Measurements from ENCODE around the gene VPS39.

VPS39 gene

GRCh38 chr15:42121682-42122081 lies 86.4 kb downstream of the VPS39 start:
- FAIRE-seq (no peak), DNase-seq (ENCODE audit: insufficient read length, low spot score) (no peak)
- no peak for TF ChIP-seq POU2F2 (IDR thresholded peaks at IDR 0.05; ENCODE audit: low read depth, low read length)
- no peak for TF ChIP-seq PAX5 (IDR thresholded peaks at IDR 0.05; ENCODE audit: insufficient read depth, low read length, severe bottlenecking)
- no peak for TF ChIP-seq POLR2AphosphoS5 (IDR thresholded peaks at IDR 0.05; ENCODE audit: low read depth, low read length)
- TF ChIP-seq SPI1 (IDR thresholded peaks at IDR 0.05; ENCODE audit: low read depth, low read length), result no peak
- no peak for TF ChIP-seq TAF1 (IDR thresholded peaks at IDR 0.05; ENCODE audit: low read depth, low read length)
- TF ChIP-seq POLR2A (IDR thresholded peaks at IDR 0.05; ENCODE audit: low read depth, low read length), result no peak

GRCh38 chr15:42121021-42121420 lies 87.1 kb downstream of the VPS39 start:
- FAIRE-seq, result no peak
- TF ChIP-seq TAF1 (IDR thresholded peaks at IDR 0.05; ENCODE audit: low read depth, low read length) (no peak), POLR2AphosphoS5 (IDR thresholded peaks at IDR 0.05; ENCODE audit: low read depth, low read length) (no peak), POU2F2 (IDR thresholded peaks at IDR 0.05; ENCODE audit: low read depth, low read length) (no peak), PAX5 (IDR thresholded peaks at IDR 0.05; ENCODE audit: insufficient read depth, low read length, severe bottlenecking) (no peak), POLR2A (IDR thresholded peaks at IDR 0.05; ENCODE audit: low read depth, low read length) (no peak), SPI1 (IDR thresholded peaks at IDR 0.05; ENCODE audit: low read depth, low read length) (no peak)
- no peak for DNase-seq (ENCODE audit: insufficient read length, low spot score)

GRCh38 chr15:42120285-42120684 lies 87.8 kb downstream of the VPS39 start:
- FAIRE-seq, result no peak
- TF ChIP-seq POU2F2 (IDR thresholded peaks at IDR 0.05; ENCODE audit: low read depth, low read length) (no peak), SPI1 (IDR thresholded peaks at IDR 0.05; ENCODE audit: low read depth, low read length) (no peak), TAF1 (IDR thresholded peaks at IDR 0.05; ENCODE audit: low read depth, low read length) (no peak), PAX5 (IDR thresholded peaks at IDR 0.05; ENCODE audit: insufficient read depth, low read length, severe bottlenecking) (no peak), POLR2A (IDR thresholded peaks at IDR 0.05; ENCODE audit: low read depth, low read length) (no peak), POLR2AphosphoS5 (IDR thresholded peaks at IDR 0.05; ENCODE audit: low read depth, low read length) (no peak)
- no peak for DNase-seq (ENCODE audit: insufficient read length, low spot score)

- TF ChIP-seq POLR2AphosphoS5 (IDR thresholded peaks at IDR 0.05; ENCODE audit: low read depth, low read length) (no peak), POU2F2 (IDR thresholded peaks at IDR 0.05; ENCODE audit: low read depth, low read length) (no peak), PAX5 (IDR thresholded peaks at IDR 0.05; ENCODE audit: insufficient read depth, low read length, severe bottlenecking) (no peak), TAF1 (IDR thresholded peaks at IDR 0.05; ENCODE audit: low read depth, low read length) (no peak), POLR2A (IDR thresholded peaks at IDR 0.05; ENCODE audit: low read depth, low read length) (no peak), SPI1 (IDR thresholded peaks at IDR 0.05; ENCODE audit: low read depth, low read length) (no peak)
- FAIRE-seq (no peak), DNase-seq (ENCODE audit: insufficient read length, low spot score) (no peak)
Measured at GRCh38 chr15:42119446-42119760, 88.7 kb downstream of the VPS39 start.

GRCh38 chr15:42118650-42119445 lies 89.3 kb downstream of the VPS39 start:
- DNase-seq (ENCODE audit: insufficient read length, low spot score) (no peak), FAIRE-seq (no peak)
- TF ChIP-seq POU2F2 (IDR thresholded peaks at IDR 0.05; ENCODE audit: low read depth, low read length), result no peak
- no peak for TF ChIP-seq PAX5 (IDR thresholded peaks at IDR 0.05; ENCODE audit: insufficient read depth, low read length, severe bottlenecking)
- TF ChIP-seq TAF1 (IDR thresholded peaks at IDR 0.05; ENCODE audit: low read depth, low read length), result no peak
- TF ChIP-seq POLR2AphosphoS5 (IDR thresholded peaks at IDR 0.05; ENCODE audit: low read depth, low read length), result no peak
- no peak for TF ChIP-seq SPI1 (IDR thresholded peaks at IDR 0.05; ENCODE audit: low read depth, low read length)
- no peak for TF ChIP-seq POLR2A (IDR thresholded peaks at IDR 0.05; ENCODE audit: low read depth, low read length)

GRCh38 chr15:42111924-42112323 lies 96.2 kb downstream of the VPS39 start:
- FAIRE-seq (no peak), DNase-seq (ENCODE audit: insufficient read length, low spot score) (no peak)
- TF ChIP-seq PAX5 (IDR thresholded peaks at IDR 0.05; ENCODE audit: insufficient read depth, low read length, severe bottlenecking) (no peak), TAF1 (IDR thresholded peaks at IDR 0.05; ENCODE audit: low read depth, low read length) (no peak), POU2F2 (IDR thresholded peaks at IDR 0.05; ENCODE audit: low read depth, low read length) (no peak), SPI1 (IDR thresholded peaks at IDR 0.05; ENCODE audit: low read depth, low read length) (no peak)

GRCh38 chr15:42110367-42110766 lies 97.7 kb downstream of the VPS39 start:
- FAIRE-seq, result no peak
- no peak for TF ChIP-seq PAX5 (IDR thresholded peaks at IDR 0.05; ENCODE audit: insufficient read depth, low read length, severe bottlenecking)
- no peak for TF ChIP-seq SPI1 (IDR thresholded peaks at IDR 0.05; ENCODE audit: low read depth, low read length)
- no peak for TF ChIP-seq POU2F2 (IDR thresholded peaks at IDR 0.05; ENCODE audit: low read depth, low read length)
- no peak for TF ChIP-seq POLR2AphosphoS5 (IDR thresholded peaks at IDR 0.05; ENCODE audit: low read depth, low read length)
- TF ChIP-seq TAF1 (IDR thresholded peaks at IDR 0.05; ENCODE audit: low read depth, low read length), result no peak
- no peak for TF ChIP-seq POLR2A (IDR thresholded peaks at IDR 0.05; ENCODE audit: low read depth, low read length)
- no peak for DNase-seq (ENCODE audit: insufficient read length, low spot score)

GRCh38 chr15:42108806-42109205 lies 99.3 kb downstream of the VPS39 start:
- DNase-seq (ENCODE audit: insufficient read length, low spot score) (no peak), FAIRE-seq (no peak)

More at GRCh38 chr15:42108806-42109205, 99.3 kb downstream of the VPS39 start:
- TF ChIP-seq POU2F2 (IDR thresholded peaks at IDR 0.05; ENCODE audit: low read depth, low read length) (no peak), POLR2AphosphoS5 (IDR thresholded peaks at IDR 0.05; ENCODE audit: low read depth, low read length) (no peak), TAF1 (IDR thresholded peaks at IDR 0.05; ENCODE audit: low read depth, low read length) (no peak), PAX5 (IDR thresholded peaks at IDR 0.05; ENCODE audit: insufficient read depth, low read length, severe bottlenecking) (no peak), POLR2A (IDR thresholded peaks at IDR 0.05; ENCODE audit: low read depth, low read length) (no peak), SPI1 (IDR thresholded peaks at IDR 0.05; ENCODE audit: low read depth, low read length) (peak; percentile 55; the same call in 1 of the 2 replicates)

Measured in GM12891 (cell line).